GM12864 (cell line): ENCODE data around the gene ARAP1.

Experiments used
- DNase-seq: peaks from one replicate; pipeline ENCODE4 v3.0.0-alpha.2; 2011; ENCODE audit warnings: low read depth
- H3K4me3 ChIP-seq: 2 replicates; pipeline ENCODE4 v1.5.1; 2011; ENCODE audit warnings: mild to moderate bottlenecking, low read depth, low read length, control low read depth
- CTCF ChIP-seq: IDR thresholded peaks from 2 replicates; pipeline ENCODE4 v1.5.1; 2011; ENCODE audit warnings: low read depth, mild to moderate bottlenecking, moderate library complexity, low read length, control low read depth, inconsistent platforms; ENCODE audit errors: missing control alignments

The ARAP1 gene

DNA sequence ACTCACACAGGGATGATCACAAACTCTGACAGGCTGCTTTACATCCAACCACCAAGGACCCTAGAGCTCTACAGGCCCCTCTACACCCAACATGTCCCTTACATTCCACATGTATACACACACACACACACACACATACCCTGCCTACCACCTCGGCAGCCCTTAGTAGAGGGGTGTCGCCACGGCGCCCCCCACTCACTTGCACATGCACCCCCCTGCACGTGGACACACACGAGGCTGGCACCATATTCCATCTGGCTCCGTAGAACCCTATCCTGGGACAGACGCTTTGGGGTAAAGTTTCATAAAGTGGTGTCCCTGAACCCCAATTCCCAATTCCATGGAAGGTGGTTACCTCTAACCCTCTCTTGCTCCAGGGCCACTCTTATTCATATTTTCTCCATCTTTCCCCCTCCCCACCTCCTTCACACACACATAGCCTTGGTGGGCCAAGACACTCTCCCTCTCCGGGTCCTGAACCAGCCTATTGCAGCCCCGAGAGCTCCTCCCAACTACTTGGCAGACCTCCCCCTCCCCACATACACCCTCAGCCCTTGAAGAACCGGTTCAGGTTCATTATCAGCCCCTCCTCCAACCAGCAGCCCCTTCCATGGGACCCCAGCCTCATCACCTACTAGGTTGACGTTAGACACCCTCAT lies 78.8 kb downstream of the ARAP1 start:
- no peak overlapping the region for H3K4me3 ChIP-seq
- TF ChIP-seq CTCF, result no peak
- no peak for DNase-seq

GRCh38 chr11:72672597-72673238 lies 79.5 kb downstream of the ARAP1 start:
- no peak overlapping the region for H3K4me3 ChIP-seq
- TF ChIP-seq CTCF, result no peak
- no peak for DNase-seq

DNA sequence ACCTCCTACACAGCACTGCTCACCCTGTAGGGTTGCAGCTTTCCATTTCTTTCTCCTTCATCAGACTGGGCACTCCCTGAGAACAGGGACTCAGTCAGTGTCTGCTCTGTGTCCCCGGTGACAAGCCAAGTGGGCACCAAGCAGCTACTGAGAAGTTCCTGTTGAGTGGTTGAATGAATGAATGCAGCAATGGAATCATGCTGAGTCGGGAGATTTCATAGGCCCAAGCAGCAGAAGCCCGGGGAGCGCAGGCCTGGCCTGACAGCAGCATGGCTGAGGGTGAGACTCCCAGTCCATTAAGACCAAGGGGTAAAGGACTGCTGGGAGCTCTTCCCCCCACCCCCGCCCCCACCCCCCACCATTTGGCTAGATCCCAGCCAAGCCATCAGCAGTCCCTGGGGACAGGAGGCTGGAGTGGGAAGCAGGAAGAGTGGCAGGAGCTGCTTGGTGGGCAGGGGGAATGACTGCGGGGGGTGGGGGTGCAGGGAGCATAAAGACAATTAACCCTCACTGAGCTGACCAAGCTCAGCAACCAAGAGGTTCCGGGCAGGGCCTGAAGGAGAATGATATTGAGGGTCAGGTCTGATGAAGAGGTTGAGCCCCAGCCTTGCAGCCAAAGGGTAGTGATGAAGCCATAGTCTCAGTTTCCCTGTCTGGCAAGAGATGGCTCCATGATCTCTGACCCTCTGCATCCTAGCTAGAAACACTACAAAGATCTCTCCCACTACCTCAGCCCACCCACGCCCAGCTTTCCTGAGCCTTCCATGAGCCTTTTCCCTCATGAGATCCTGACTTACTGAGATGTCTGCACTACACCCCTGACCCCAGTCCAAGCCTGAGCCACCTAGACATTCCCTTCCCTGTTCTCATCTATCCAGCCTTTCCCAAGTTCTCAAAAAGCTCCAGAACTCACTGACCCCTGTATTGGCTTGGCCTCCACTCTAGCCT lies 80.8 kb downstream of the ARAP1 start:
- no peak for TF ChIP-seq CTCF
- no peak for DNase-seq

DNA sequence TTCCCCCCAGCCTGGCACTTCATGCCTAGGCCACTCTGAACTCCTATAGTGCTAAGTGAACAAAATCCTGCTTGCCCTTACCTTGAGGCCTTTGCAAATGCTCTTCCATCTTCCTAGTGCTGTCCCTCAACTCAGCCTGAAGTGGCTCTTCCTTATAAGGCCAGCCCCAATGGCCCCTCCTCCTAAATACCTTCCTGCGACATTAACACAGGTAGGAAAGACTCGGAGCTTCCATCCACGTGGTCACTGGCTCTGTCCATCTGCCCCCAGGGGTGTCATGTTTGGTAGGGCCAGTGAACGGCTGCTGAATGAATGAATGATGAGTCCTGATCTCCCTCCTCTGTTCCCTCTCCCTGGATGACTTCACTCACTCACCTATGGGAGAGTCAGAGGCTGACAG lies 82.2 kb downstream of the ARAP1 start:
- DNase-seq, result no peak
- H3K4me3 ChIP-seq, result no peak overlapping the region
- no peak for TF ChIP-seq CTCF

More for the DNA sequence above, 80.8 kb downstream of the ARAP1 start:
- no peak overlapping the region for H3K4me3 ChIP-seq

- H3K4me3 ChIP-seq, result no peak overlapping the region
- DNase-seq, result peak; percentile 15
- TF ChIP-seq CTCF, result no peak
Measured at GRCh38 chr11:72669527-72669926, 82.7 kb downstream of the ARAP1 start.

DNA sequence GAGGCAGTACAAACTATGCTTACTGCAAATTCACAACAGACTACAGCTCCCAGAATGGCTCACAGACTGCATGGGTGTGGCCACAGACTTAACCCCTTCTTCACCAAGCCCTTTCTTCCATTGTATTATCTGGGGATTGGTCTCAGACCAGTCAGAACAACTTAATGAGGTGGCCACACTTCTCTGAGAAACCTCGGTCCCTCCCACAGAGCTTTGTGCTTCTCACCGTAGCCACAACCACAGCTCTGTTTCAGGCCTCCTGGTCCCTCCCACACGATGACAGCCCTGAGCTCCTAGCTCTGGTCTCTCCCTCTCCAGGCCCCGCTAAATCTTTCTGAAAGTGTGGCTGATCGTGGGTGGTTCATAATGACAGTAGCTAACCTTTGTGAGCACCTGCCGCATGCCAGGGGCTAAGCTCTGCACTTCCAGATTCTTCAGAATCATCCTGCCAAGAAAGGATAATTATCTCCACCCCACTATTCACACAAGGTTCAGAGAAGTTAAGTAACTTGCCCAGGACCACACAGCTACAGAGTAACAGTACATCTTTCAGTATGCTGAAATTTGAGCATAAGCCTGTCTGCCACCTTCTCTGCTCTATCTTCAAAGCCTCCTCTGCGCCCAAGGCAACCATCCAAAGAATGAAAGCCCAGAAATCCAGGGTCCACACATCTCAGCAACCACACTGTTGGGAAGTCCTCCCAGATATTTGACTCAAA lies 83.4 kb downstream of the ARAP1 start:
- DNase-seq, result peak; percentile 70
- H3K4me3 ChIP-seq, result no peak overlapping the region
- TF ChIP-seq CTCF, result no peak
